Measurements from ENCODE around the gene CD160.

DNA sequence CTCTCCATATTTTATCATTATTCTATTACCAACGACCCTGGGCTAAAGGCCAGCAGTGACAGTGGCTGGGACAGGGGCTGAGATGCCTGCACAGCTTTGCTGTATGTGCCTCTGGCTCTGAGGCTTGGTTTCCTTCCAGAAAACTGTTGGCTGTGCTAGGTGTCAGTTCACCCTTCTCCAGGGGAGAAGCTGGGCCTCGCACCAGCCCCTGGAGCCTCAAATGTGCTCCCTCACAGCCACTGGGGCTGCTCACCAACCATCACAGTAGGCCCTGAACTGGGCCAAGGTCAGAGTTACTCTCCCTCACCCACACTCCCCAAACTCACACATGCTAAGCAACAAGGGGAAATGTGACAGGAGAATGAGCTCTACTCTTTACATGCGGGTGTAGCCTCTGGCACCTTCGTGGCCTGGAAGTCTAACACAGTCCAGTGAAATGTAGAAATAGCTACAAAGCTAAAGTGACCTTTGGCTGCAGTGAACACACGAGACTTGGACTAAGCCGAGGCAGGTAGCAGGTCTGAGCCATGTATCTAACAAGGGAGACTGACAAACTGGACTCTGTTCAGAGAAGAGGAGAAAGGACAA, 4.7 kb upstream of the CD160 start:
- TF ChIP-seq, protein P1, sequence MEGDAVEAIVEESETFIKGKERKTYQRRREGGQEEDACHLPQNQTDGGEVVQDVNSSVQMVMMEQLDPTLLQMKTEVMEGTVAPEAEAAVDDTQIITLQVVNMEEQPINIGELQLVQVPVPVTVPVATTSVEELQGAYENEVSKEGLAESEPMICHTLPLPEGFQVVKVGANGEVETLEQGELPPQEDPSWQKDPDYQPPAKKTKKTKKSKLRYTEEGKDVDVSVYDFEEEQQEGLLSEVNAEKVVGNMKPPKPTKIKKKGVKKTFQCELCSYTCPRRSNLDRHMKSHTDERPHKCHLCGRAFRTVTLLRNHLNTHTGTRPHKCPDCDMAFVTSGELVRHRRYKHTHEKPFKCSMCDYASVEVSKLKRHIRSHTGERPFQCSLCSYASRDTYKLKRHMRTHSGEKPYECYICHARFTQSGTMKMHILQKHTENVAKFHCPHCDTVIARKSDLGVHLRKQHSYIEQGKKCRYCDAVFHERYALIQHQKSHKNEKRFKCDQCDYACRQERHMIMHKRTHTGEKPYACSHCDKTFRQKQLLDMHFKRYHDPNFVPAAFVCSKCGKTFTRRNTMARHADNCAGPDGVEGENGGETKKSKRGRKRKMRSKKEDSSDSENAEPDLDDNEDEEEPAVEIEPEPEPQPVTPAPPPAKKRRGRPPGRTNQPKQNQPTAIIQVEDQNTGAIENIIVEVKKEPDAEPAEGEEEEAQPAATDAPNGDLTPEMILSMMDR (IDR thresholded peaks at IDR 0.05), result no peak
- TF ChIP-seq POLR2A (IDR thresholded peaks at IDR 0.05), result no peak

Measured in ovary (tissue), 3 donors.